SK-MEL-5 (cell line): ENCODE data around the gene GMDS. TPM values are rescaled to one million over a fixed set of nuclear protein-coding genes. Genes with fewer than 3 reads are reported as not detected.
A peak's percentile ranks its signal among the peaks of the same experiment; 100 is the strongest.

Experiments used
- DNase-seq: peaks from one replicate; pipeline ENCODE4 v3.0.0-alpha.2; 2016; ENCODE audit warnings: low read depth, low spot score
- in situ Hi-C: cut with HindIII; loops from 2 replicates; pipeline ENCODE4 v1.10.0; 2016; ENCODE audit warnings: low sequenced_read_pairs, high pct_unique_total_duplicates, low pct_unique_long_range_greater_than_20kb
- total RNA-seq: library from RNA; depleted of rRNA; stranded (reverse); fragments of >200 nt; shearing (Covaris generic); gene quantifications from 2 replicates; pipeline ENCODE4 v1.2.3, GENCODE V29; 2014

GMDS gene
- total RNA-seq, 1 experiment from 2014 or later: 23.6 TPM

- DNase-seq: no peak
- in situ Hi-C loops: no loop called here
These were observed 376.1 kb downstream of the GMDS start for GRCh38 chr6:1869308-1869707.

GRCh38 chr6:1868561-1869261 lies 376.7 kb downstream of the GMDS start:
- no peak for DNase-seq
- in situ Hi-C loops: no loop called here

- no peak for DNase-seq
- in situ Hi-C loops: no loop called here
These were observed 378.2 kb downstream of the GMDS start for GRCh38 chr6:1867197-1867596.

- DNase-seq: peak; percentile 95
- in situ Hi-C loops: no loop called here
These were observed 379.8 kb downstream of the GMDS start for GRCh38 chr6:1865585-1865984.

- no peak for DNase-seq
- in situ Hi-C loops: no loop called here
These were observed 380.9 kb downstream of the GMDS start for GRCh38 chr6:1864496-1864895.

- in situ Hi-C loops: no loop called here
- DNase-seq: no peak
These were observed 383.0 kb downstream of the GMDS start for GRCh38 chr6:1862411-1862810.

- DNase-seq: no peak
- in situ Hi-C loops: no loop called here
These were observed 384.6 kb downstream of the GMDS start for GRCh38 chr6:1860756-1861348.

- DNase-seq: no peak
- in situ Hi-C loops: no loop called here
These were observed 386.5 kb downstream of the GMDS start for GRCh38 chr6:1858859-1859258.

GRCh38 chr6:1858196-1858595 lies 387.2 kb downstream of the GMDS start:
- no peak for DNase-seq
- in situ Hi-C loops: no loop called here

- in situ Hi-C loops: no loop called here
These were observed 389.0 kb downstream of the GMDS start for GRCh38 chr6:1856381-1856780.

GRCh38 chr6:1855890-1856289 lies 389.5 kb downstream of the GMDS start:
- peak; percentile 48 for DNase-seq
- in situ Hi-C loops: no loop called here

More at GRCh38 chr6:1856381-1856780, 389.0 kb downstream of the GMDS start:
- no peak for DNase-seq

- in situ Hi-C loops: no loop called here
- no peak for DNase-seq
These were observed 391.1 kb downstream of the GMDS start for GRCh38 chr6:1854296-1854695.

- in situ Hi-C loops: no loop called here
- peak; percentile 74 for DNase-seq
These were observed 391.6 kb downstream of the GMDS start for GRCh38 chr6:1853761-1854160.

GRCh38 chr6:1851681-1852456 lies 393.5 kb downstream of the GMDS start:
- no peak for DNase-seq
- in situ Hi-C loops: no loop called here

- DNase-seq: no peak
These were observed 394.6 kb downstream of the GMDS start for GRCh38 chr6:1850840-1851157.

GRCh38 chr6:1850121-1850839 lies 395.1 kb downstream of the GMDS start:
- in situ Hi-C loops: no loop called here
- no peak for DNase-seq

More at GRCh38 chr6:1850840-1851157, 394.6 kb downstream of the GMDS start:
- in situ Hi-C loops: no loop called here

- no peak for DNase-seq
- in situ Hi-C loops: no loop called here
These were observed 395.7 kb downstream of the GMDS start for GRCh38 chr6:1849691-1850090.

- in situ Hi-C loops: no loop called here
These were observed 396.7 kb downstream of the GMDS start for GRCh38 chr6:1848752-1849151.

More at GRCh38 chr6:1848752-1849151, 396.7 kb downstream of the GMDS start:
- DNase-seq: no peak
